HepG2 (cell line): ENCODE results near the gene REPIN1. TPM values are rescaled to one million over a fixed set of nuclear protein-coding genes. Genes with fewer than 3 reads are reported as not detected.

Source experiments
- CC2D1A ChIP-seq: sonication (generic); formaldehyde crosslinking; IDR thresholded peaks from 2 replicates; pipeline ENCODE4 v1.8.1; 2023; ENCODE audit warnings: mild to moderate bottlenecking, missing genetic modification reagents
- ELF4 ChIP-seq: sonication (generic); formaldehyde crosslinking; IDR thresholded peaks from 2 replicates; pipeline ENCODE4 v1.5.0; 2020; ENCODE audit warnings: missing genetic modification reagents, mild to moderate bottlenecking, moderate library complexity, borderline replicate concordance
- GFI1 ChIP-seq: sonication (generic); formaldehyde crosslinking; IDR thresholded peaks from 2 replicates; pipeline ENCODE4 v1.5.0; 2020; ENCODE audit warnings: missing genetic modification reagents, mild to moderate bottlenecking, borderline replicate concordance
- GPN1 ChIP-seq: sonication (generic); formaldehyde crosslinking; IDR thresholded peaks from 2 replicates; pipeline ENCODE4 v1.5.1; 2020; ENCODE audit warnings: missing genetic modification reagents, borderline replicate concordance
- HHEX ChIP-seq: IDR thresholded peaks from 2 replicates; pipeline ENCODE4 v1.6.1; 2016; ENCODE audit warnings: control low read depth
- LCORL ChIP-seq, 2 experiments: fragments of 450-650 bp in 1 of 2; sonication (generic) in 1 of 2; formaldehyde crosslinking in 1 of 2; IDR thresholded peaks; 2 replicates each; pipeline versions ENCODE4 v1.5.0 to v1.6.1; 2017 to 2020; ENCODE audit warnings: antibody characterized with exemption in 1 of 2, missing genetic modification reagents in 1 of 2
- MATR3 ChIP-seq: sonication (generic); formaldehyde crosslinking; IDR thresholded peaks from 2 replicates; pipeline ENCODE4 v1.4.0; 2020; ENCODE audit warnings: missing genetic modification reagents
- STAT5B ChIP-seq: sonication (generic); formaldehyde crosslinking; IDR thresholded peaks from 2 replicates; pipeline ENCODE4 v1.4.0; 2020; ENCODE audit warnings: missing genetic modification reagents
- YEATS4 ChIP-seq: sonication (generic); formaldehyde crosslinking; IDR thresholded peaks from 2 replicates; pipeline ENCODE4 v1.4.0; 2020; ENCODE audit warnings: missing genetic modification reagents, borderline replicate concordance
- ZMAT3 ChIP-seq: sonication (generic); formaldehyde crosslinking; conservative IDR thresholded peaks from 2 replicates; pipeline ENCODE4 v1.7.0; 2021; ENCODE audit warnings: missing genetic modification reagents
- ZNF343 ChIP-seq: sonication (generic); formaldehyde crosslinking; IDR thresholded peaks from 2 replicates; pipeline ENCODE4 v1.4.0; 2020; ENCODE audit warnings: mild to moderate bottlenecking, missing genetic modification reagents
- ZNF441 ChIP-seq: sonication (generic); formaldehyde crosslinking; IDR thresholded peaks from 2 replicates; pipeline ENCODE4 v1.7.0; 2021; ENCODE audit warnings: missing genetic modification reagents, borderline replicate concordance
- ZNF446 ChIP-seq: sonication (generic); formaldehyde crosslinking; IDR thresholded peaks from 2 replicates; pipeline ENCODE4 v1.5.0; 2020; ENCODE audit warnings: mild to moderate bottlenecking, missing genetic modification reagents
- ZNF577 ChIP-seq: sonication (generic); formaldehyde crosslinking; IDR thresholded peaks from 2 replicates; pipeline ENCODE4 v1.4.0; 2020; ENCODE audit warnings: mild to moderate bottlenecking, low read depth, missing genetic modification reagents, borderline replicate concordance
- ZNF629 ChIP-seq: sonication (generic); formaldehyde crosslinking; conservative IDR thresholded peaks from 2 replicates; pipeline ENCODE4 v1.5.0; 2020; ENCODE audit warnings: missing genetic modification reagents
- polyA plus RNA-seq, 8 experiments: library from polyadenylated mRNA; depleted of rRNA in 3 of 8; stranded (reverse) in 7 of 8; unstranded in 1 of 8; fragments of >200 nt; fragmentation: Illumina TruSeq in 4 of 8; extraction: Trizol in 4 of 8; gene quantifications; 2 replicates each; pipeline versions ENCODE4 v1.2.1 to v1.2.3, GENCODE V29; 2011 to 2016; ENCODE audit warnings: low read depth in 4 of 8, missing spikeins in 1 of 8, mixed read lengths in 1 of 8; ENCODE audit not compliant: insufficient read depth in 1 of 8
- total RNA-seq, 5 experiments: library from RNA; depleted of rRNA; stranded (reverse); fragments of >200 nt; fragmentation: Illumina TruSeq; extraction: Trizol; gene quantifications; 2 replicates each; pipeline ENCODE4 v1.2.3, GENCODE V29; 2016; ENCODE audit warnings: low read depth in 1 of 5
- TF ChIP-seq, protein P1 (sequence below): sonication (generic); formaldehyde crosslinking; IDR thresholded peaks from 2 replicates; pipeline ENCODE4 v1.5.0; 2020; ENCODE audit warnings: mild to moderate bottlenecking, low read depth, missing genetic modification reagents, borderline replicate concordance
- TF ChIP-seq, protein P2 (sequence below): sonication (generic); formaldehyde crosslinking; IDR thresholded peaks from 2 replicates; pipeline ENCODE4 v1.4.0; 2020; ENCODE audit warnings: missing genetic modification reagents
- TF ChIP-seq, protein P3 (sequence below), 2 experiments: sonication (generic) in 1 of 2; formaldehyde crosslinking in 1 of 2; IDR thresholded peaks; 2 replicates each; pipeline versions ENCODE4 v1.6.1 to v1.9.0; 2014 to 2022; ENCODE audit warnings: antibody characterized with exemption in 1 of 2, borderline replicate concordance in 1 of 2, inconsistent platforms in 1 of 2, low read depth in 1 of 2, missing genetic modification reagents in 1 of 2
- TF ChIP-seq, protein P4 (sequence below): sonication (generic); formaldehyde crosslinking; IDR thresholded peaks from 2 replicates; pipeline ENCODE4 v1.8.0; 2023; ENCODE audit warnings: mild to moderate bottlenecking, missing genetic modification reagents

The REPIN1 gene
- total and polyA plus RNA-seq, 2 of the 13 experiments (the other 11 are each of a cell fraction or from before 2014, with no cell fraction given) = 69.9 to 108 TPM

DNA sequence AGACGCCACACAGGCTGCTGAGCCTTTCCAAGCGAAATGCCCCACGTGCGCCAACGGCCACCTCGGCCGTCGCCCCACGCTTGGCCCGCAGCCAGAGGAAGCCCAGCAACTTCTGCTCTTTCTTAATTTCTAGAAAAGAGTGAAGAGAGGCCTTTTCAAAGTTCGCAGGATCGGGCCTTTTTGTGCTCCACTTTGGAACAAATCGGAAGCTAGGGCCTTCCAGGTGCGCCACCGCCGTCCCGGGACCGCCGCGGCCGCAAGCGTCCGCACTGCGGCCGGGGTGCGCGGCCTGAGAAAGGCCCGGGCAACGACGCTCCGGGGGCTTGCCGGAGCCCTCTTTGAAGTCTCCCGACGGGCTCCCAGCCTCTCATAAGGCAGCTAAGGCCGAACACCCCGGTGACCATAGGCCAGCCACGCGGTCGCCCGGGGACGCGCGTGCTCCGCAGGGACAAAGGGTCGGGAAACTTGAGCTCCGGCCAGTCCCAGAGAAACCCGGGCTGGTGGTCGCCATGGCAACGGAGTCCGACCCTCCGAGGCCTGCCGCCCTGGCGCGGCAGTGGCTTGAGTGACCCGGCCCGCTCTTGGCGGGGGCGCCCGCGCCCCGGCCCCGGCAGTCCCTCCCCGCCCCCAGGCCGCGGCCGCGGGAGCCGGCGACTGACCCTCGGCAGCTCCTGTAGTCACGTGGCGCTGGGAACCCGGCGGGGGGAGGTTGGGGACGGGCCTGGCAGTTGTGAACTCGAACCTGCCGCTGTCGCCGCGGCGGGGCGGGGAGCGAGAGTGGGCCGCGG is at the start of gene REPIN1 (continued):
- TF ChIP-seq YEATS4 (CRISPR knock-in tag) (peak; percentile 96), ZNF629 (0 out of 2 replicates have a peak, but pooled peaks have one; percentile 4), CC2D1A (CRISPR knock-in tag) (no peak), GFI1 (CRISPR knock-in tag) (0 out of 2 replicates have a peak, but pooled peaks have one; percentile 54), ZNF577 (CRISPR knock-in tag) (no peak; the same call in 1 of the 2 replicates), STAT5B (CRISPR knock-in tag) (no peak), ZNF343 (CRISPR knock-in tag) (peak; percentile 27; the same call in 1 of the 2 replicates), ZNF441 (peak; percentile 20; the same call in 1 of the 2 replicates), GPN1 (CRISPR knock-in tag) (no peak), LCORL (IDR thresholded peaks at IDR 0.05) (no peak), LCORL (CRISPR knock-in tag; IDR thresholded peaks at IDR 0.05) (peak; percentile 76; the same call in 1 of the 2 replicates), ELF4 (CRISPR knock-in tag) (0 out of 2 replicates have a peak, but pooled peaks have one; percentile 70), ZMAT3 (CRISPR knock-in tag) (peak; percentile 59), MATR3 (no peak), ZNF446 (CRISPR knock-in tag) (peak; percentile 59; the same call in 1 of the 2 replicates), HHEX (CRISPR knock-in tag) (no peak)
- TF ChIP-seq, protein P1, sequence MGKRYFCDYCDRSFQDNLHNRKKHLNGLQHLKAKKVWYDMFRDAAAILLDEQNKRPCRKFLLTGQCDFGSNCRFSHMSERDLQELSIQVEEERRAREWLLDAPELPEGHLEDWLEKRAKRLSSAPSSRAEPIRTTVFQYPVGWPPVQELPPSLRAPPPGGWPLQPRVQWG (CRISPR knock-in tag) = no peak
- TF ChIP-seq, protein P2, sequence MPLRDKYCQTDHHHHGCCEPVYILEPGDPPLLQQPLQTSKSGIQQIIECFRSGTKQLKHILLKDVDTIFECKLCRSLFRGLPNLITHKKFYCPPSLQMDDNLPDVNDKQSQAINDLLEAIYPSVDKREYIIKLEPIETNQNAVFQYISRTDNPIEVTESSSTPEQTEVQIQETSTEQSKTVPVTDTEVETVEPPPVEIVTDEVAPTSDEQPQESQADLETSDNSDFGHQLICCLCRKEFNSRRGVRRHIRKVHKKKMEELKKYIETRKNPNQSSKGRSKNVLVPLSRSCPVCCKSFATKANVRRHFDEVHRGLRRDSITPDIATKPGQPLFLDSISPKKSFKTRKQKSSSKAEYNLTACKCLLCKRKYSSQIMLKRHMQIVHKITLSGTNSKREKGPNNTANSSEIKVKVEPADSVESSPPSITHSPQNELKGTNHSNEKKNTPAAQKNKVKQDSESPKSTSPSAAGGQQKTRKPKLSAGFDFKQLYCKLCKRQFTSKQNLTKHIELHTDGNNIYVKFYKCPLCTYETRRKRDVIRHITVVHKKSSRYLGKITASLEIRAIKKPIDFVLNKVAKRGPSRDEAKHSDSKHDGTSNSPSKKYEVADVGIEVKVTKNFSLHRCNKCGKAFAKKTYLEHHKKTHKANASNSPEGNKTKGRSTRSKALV (CRISPR knock-in tag) = peak; percentile 96
- TF ChIP-seq, protein P3, sequence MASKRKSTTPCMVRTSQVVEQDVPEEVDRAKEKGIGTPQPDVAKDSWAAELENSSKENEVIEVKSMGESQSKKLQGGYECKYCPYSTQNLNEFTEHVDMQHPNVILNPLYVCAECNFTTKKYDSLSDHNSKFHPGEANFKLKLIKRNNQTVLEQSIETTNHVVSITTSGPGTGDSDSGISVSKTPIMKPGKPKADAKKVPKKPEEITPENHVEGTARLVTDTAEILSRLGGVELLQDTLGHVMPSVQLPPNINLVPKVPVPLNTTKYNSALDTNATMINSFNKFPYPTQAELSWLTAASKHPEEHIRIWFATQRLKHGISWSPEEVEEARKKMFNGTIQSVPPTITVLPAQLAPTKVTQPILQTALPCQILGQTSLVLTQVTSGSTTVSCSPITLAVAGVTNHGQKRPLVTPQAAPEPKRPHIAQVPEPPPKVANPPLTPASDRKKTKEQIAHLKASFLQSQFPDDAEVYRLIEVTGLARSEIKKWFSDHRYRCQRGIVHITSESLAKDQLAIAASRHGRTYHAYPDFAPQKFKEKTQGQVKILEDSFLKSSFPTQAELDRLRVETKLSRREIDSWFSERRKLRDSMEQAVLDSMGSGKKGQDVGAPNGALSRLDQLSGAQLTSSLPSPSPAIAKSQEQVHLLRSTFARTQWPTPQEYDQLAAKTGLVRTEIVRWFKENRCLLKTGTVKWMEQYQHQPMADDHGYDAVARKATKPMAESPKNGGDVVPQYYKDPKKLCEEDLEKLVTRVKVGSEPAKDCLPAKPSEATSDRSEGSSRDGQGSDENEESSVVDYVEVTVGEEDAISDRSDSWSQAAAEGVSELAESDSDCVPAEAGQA (IDR thresholded peaks at IDR 0.05; ENCODE audit: low read depth) = no peak
- TF ChIP-seq, protein P3 (CRISPR knock-in tag; IDR thresholded peaks at IDR 0.05; ENCODE audit: borderline replicate concordance) = no peak
- TF ChIP-seq, protein P4, sequence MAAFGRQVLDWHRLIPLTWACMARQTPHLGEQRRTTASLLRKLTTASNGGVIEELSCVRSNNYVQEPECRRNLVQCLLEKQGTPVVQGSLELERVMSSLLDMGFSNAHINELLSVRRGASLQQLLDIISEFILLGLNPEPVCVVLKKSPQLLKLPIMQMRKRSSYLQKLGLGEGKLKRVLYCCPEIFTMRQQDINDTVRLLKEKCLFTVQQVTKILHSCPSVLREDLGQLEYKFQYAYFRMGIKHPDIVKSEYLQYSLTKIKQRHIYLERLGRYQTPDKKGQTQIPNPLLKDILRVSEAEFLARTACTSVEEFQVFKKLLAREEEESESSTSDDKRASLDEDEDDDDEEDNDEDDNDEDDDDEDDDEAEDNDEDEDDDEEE (CRISPR knock-in tag) = peak; percentile 73
